Measurements from ENCODE around the gene TTC16.

Gene TTC16

DNA sequence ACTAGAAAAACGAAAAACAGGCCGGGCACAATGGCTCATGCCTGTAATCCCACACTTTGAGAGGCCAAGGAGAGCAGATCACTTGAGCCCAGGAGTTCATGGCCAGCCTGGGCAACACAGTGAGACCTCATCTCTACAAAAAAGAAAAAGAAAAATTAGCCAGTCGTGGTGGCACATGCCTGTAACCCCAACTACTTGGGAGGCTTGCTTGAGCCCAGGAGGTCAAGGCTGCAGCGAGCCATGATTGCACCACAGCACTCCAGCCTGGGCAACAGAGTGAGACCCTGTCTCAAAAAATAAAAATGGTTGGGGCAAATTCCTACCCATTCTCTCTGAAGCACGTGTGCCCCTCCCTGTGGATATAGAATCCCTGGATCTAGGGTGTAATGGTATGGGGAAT is 17.5 kb upstream of the TTC16 start:
- no peak for DNase-seq

DNA sequence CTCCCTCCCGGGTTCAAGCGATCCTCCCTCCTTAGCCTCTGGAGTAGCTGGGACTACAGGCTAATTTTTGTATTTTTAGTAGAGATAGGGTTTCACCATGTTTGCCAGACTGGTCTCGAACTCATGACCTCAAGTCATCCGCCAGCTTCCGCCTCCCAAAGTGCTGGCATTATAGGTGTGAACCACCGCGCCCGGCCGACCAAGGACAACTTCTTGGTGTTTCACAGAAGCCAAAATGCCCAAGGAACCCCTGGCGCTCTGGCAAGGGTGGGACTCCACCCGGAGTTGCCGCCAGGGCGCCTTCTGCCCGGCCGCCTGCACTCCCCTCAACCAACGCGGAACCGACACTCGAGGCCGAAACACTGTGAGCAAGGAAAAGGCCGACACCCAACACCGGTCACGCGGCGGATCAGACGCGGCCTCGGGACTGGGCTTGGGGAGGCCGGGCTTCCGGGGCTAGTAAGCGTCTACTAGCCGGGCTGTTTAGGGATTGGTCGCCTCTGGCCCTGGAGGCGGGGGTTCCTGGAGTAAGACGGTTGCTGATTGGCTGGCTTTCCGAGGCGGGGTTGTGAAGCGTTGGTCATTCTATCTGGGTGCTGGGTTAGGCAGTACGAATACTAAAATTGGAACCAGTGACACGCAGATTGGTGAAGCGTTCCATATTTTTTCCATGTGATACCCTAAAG is 16.8 kb upstream of the TTC16 start:
- peak; percentile 77 for DNase-seq

DNA sequence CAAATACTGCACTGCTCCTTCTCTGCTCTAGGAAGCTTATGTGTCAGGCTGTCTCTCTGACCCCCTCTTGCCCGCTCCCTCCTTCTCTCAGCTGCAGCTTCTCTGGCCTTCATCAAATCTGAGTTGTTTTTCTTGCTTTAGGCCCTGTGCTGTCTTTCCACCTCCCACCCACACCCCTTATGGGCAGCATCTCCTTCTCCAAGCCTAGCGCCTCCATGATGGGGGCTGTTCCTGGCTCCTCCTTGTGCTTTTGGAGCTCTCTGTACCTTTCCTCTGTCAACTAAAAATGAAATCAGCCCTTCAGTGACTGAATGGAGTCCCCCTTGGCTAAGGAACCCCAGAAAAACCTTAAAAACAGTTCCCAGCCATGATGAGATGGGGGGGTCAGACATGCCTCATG is 15.7 kb upstream of the TTC16 start:
- no peak for DNase-seq

DNA sequence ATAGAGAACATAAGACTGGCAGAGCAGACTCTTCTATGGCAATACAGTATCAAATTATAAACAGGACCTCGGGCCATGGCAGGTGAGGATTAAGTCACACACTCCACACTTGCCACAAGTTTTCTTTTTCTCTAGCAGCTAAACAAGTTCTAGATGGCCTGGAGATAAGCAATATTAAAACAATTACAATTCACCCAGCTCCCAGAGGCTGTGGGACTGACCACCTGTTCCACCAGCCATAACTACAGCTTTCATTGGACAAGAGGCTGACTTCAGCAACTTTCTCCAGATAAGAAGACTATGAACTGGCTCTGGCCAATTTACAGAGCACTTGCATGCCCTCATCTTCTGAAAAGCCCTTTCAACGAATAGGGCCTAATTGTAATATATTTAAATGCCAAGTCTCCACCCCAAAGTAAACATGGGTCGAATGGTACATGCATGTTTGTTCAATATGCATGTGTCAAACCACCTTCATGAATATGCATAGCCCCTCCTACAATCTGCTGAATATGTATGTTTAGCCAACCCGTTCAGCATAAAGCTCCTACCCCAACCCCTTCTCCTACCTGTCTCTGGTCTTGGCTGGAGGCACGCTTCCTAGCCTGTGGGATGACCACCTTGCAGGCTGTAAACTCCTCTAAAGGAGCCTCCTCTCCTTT is 15.2 kb upstream of the TTC16 start:
- DNase-seq: no peak

DNA sequence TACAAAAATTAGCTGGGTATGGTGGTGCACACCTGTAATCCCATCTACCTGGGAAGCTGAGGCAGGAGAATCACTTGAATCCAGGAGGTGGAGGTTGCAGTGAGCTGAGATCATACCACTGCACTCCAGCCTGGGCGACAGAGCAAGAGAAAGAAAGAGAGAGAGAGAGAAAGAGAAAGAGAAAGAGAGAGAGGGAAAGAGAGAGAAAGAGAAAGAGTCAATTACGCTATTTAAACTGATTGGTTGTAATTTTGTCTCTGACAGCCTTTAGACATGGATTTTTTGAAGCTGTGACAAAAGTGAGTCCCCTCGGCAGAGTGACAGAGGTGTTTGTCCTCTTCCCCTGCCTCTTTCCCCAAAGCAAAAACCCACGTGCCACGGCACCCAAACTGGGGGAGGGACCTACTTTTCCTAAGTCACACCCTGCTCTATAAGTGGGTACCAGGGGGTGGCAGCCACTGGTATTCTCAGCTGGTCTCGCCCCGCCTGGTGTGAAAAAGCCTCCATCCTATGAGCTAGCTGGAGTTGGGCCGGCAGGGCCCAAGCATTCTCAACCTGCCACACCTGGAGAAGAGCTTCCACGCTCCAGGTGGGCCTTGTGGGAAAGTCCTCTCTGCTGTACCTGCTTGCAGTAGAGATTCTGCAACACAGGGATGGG is 12.5 kb upstream of the TTC16 start:
- DNase-seq: no peak

DNA sequence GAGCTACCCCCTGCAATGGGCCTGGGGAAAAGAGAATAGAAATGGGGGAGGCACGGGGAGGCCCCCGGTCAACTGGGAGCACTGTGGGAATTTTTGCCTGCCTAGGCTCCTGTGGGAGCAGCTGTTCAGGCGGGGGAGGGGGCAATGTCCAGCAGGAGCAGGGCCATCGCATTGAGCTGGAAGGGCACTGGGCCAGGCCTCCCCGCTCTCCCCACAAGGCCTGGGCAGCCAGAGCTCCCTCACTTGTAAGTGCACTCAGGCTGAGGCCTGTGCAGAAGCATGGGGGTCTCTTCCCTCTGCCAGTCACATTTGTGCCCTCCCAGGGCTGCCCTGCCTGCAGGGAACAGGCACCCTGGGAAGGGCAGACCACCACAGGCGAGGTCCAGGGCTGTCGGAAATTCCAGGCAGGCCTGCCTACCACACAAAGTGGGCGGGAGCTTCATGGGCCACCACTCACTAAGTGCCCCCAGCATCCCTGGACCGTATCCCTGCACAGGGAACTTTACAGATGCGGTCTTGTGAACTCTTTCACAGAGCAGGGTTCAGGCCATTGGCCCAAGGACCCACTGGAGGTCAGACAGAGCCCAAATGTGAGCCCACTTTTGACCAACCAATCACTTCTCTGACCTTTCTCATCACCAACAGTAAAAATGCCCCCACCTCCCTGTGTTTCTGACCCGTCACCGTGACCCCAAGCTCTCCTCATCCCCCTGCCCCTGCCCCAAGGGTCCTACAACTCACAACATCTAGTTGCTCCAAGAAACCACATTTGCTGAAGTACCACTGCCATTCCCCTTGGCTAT is 10.1 kb upstream of the TTC16 start:
- DNase-seq: no peak

DNA sequence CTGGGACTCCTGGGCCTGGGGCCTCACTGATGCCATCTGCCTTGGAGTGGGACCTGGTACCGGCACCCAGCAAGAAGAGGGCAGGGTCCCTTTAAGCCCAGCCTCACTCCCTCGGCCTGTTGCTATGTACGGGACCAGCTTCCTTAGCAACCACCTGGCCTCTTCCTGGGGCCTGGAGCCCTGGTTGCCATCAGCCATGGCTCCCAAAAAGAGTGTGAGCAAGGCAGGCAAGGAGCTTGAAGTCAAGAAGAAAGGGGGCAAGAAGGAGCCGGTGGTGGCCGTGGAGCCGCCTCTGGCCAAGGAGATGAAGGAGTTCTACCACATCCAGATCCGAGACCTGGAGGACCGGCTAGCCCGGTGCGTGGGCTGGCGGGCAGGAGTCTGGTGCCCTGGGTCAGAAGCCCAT is 9.0 kb upstream of the TTC16 start, which contains the start of gene CFAP157:
CFAP157 (plus strand) TSS at position 153 of the 406 bp plus-strand sequence; CDS start at position 197, 44 bp downstream.
- DNase-seq: no peak

DNA sequence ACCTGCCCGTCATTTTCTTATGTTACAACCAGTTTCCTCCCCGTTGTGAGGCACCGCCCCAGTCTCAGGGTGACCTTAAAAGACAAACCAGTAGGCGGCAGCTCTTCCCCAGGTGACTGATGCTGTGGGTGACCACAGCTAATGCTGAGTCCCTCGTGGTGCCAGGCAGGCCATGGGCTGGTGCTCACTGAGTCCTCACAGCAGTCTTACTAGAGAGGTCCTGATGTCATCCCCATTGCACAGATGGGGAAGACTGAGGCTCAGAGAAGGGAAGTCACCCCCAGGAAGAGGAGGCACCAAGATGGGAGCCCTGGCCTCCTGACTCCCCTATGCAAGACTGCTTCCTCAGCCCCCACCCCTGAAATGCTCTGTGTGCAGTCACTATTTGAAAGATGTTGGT is 8.1 kb upstream of the TTC16 start:
- peak; percentile 40 for DNase-seq

DNA sequence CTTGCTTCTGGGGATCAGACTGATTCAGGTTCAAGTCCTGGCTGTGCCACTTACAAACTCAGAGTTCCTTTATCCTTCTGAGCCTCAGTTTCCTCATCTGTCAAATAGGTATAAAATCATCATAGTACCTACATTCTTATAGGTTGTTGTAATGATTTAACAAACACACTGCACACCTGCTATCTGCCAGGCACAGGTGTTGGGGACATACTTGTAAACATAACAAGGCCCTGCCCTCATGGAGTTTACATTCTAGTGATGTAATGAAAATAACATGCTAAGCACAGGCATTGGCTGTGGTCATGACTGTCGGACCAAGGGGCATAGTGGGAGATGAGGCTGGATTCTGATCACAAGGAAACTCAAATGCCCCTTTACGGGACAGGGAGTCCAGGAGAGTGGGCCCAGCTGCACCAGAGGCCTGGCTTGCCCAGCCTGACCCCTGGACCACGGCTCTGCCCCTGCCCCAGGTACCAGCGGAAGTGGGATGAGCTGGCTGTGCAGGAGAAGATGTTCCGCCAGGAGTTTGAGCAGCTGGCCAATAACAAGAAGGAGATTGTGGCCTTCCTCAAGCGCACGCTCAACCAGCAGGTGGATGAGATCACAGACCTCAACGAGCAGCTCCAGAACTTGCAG is 6.8 kb upstream of the TTC16 start:
- no peak for DNase-seq

DNA sequence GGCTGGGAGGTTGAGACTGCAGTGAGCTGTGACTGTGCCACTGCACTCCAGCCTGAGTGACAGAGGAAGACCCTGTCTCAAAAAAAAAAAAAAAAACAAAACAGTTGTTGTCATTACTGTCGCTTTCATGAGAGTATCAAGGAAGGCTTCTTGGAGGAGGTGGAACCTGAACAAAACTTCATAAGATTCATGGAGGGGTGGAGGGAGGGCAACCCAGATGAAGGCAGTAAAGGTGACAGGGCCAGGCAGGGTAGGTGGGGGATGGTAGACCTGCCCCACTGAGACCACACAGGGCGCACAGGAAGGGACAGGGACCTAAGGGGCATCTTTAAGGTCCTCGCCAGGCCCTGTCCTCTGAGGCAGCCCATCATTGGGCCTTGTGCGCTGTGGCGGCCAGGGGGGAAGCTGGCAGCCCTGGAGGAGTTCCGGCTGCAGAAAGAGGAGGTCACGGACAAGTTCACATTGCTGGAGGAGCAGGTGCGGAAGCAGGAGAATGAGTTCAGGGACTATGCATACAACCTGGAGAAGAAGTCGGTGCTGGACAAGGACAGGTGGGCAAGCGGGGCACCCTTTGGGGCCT is 5.6 kb upstream of the TTC16 start:
- DNase-seq: no peak

DNA sequence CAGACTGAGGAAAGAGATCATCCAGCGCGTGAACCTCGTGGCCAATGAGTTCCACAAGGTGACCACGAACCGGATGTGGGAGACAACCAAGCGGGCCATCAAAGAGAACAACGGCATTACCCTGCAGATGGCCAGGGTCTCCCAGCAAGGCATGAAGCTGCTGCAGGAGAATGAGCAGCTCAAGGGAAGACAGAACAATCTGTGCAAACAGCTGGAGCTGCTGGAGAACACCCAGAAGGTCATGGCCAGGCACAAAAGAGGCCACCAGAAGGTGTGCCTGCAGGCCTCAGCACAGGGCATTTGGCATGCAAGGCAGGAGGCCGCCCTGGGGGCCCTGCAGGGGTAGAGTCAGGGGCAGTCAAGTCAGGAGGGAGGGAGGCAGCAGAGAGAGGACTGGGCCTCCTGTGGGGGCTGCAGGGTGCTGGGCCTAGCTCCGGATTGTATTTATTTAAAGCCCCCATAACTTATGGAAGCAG is 4.6 kb upstream of the TTC16 start:
- DNase-seq: no peak

DNA sequence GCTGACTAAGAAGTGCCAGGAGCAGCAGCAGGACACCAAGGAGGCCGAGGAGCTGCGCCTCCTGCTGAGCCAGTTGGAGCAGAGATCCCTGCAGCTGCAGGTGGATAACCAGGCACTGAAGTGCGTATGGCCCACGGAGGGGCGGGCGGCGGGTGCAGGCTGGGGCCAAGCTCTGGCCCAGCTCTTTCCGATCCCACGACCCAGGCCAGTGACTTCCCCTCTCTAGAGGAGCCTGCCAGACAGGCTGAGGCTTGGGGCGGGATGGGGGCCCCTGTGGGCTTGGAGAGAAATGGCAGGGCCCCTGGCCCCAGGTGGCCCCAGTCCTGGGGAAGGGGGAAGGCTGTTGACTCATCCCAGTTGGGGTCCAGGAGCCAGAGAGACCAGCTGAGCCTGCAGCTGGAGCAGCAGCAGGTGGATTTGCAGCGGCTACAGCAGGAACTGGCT is 4.0 kb upstream of the TTC16 start:
- DNase-seq: no peak

DNA sequence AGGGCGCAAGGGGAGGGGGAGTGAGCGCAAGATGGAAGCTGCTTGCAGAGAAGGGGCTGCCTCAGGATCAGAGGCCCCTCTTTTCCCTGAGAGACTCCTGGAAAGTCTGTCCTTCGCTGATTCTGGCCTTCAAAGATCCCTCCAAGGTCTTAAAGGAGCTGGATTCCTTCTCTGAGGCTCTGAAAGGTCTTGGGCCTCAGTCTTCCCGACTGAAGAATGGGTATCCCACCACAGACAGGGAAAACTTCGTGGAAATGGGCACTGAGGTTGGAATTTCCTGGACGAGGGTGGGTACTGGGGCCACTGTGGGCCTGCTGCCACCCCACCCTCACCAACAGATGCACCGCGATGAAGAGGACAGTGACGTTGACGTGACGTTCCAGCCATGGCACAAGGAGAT is 3.5 kb upstream of the TTC16 start:
- DNase-seq: no peak

DNA sequence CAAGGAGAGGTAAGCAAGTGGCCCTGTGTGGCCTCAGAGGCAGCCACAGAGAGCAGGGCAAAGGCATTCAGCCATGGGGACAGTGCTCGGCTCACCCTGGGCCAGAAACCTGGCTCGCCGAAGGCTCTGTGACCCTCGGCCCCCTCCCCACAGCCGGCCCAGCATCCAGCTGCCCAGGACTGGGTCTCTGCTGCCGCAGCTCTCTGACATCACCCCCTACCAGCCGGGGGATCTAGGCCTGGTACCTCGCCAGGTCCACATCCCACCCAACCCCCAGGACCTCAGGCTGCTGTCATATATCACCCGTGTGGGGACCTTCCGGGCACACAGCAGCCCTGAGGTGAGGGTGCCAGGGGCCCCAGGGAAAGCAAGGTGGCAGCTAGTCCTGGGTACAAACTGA is 3.0 kb upstream of the TTC16 start:
- DNase-seq: no peak

DNA sequence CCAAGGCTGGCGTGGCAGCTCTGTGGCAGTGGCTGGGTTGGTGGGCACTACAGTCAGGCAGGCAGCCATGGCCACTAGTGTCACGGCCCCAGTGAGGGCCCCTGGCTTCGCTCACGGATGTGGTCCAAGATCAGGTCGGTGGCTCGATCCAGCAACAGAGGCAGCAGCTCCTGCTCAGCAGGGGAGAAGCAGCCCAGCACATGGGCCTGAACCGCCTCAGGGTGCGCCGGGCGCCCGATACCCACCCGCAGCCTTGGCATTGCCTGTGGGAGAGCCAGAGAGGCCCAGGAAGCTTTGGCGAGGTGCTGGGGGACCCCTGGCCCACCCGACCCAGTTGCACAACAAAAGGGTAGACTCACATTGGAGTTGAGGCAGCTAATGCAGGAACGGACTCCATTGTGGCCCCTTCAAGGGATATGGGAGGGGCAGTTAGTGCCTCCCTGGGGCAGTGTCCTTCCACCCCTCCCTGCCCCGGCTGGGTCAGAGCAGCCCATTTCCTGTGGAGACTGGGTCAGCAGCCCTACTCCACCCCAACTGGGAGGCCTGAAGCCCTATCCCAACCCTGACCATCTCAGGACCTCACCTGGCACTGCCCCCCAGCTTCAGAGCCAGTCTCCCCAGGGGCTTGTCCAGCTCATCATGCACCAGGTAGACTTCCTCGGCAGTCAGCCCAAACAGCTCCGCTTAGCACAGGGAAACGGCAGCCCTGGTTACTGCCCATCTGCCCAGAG is 1.7 kb upstream of the TTC16 start:
- no peak for DNase-seq

DNA sequence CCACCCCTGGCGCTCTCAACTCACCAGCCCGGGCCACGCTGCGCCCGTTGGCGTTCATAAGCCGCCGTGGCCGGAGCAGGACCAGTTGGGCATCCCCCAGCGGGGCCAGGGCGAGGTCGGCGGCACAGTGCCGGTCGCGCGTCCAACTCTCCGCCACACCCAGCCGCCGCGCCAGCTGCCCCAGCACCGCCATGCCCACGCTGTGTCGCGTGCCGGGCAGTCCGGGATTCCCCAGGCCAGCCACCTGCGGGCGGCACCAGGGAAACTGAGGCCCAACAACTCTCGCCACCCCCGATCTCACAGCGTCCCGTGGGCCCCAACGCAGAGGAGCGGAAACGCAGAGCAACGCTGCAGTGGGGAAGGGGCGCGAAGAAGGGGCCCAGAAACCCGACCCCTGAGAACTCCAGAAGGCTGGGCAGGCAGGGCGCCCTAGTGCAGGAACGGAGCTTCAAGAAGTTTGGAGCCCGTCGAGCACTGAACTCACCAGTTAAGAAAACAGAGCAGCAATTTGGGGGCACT is 869 bp upstream of the TTC16 start:
- no peak for DNase-seq

DNA sequence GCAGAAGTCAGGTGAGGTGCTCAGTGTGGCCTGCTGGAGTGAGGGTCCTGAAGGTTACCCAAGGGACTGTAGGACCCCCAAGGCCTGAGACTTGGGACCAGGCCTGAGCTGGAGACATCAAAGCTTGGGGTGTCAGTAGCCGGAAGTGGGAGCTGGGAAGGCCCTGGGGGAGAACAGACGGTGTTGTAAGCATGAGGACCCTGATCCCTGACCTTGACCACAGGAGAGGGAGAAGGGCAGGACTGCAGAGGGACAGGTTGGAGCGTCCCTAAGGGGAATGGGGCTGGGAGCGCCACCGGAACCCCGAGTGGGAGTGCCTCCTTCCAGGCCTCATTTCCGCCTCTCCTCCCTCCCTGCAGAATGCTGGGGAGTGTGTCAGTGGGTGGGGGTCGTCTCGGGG is 533 bp downstream of the TTC16 start:
- no peak for DNase-seq

DNA sequence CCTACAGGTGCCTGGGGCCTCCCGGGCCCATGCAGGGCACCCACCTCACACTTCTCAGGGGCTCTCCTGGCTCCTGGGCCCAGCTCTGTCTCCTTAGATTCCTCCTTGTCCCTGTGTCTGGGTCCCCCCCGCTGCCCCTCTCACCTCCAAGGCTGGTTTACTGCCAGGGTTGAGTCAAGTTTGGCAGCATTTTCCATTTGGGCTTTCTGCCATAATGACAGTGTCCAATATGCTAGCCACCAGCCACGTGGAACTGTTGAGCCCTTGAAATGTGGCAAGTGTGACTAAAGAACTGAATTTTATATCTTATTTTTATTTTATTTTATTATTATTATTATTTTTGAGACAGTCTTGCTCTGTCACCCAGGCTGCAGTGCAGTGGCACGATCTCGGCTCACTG is 1.9 kb downstream of the TTC16 start:
- DNase-seq: no peak

DNA sequence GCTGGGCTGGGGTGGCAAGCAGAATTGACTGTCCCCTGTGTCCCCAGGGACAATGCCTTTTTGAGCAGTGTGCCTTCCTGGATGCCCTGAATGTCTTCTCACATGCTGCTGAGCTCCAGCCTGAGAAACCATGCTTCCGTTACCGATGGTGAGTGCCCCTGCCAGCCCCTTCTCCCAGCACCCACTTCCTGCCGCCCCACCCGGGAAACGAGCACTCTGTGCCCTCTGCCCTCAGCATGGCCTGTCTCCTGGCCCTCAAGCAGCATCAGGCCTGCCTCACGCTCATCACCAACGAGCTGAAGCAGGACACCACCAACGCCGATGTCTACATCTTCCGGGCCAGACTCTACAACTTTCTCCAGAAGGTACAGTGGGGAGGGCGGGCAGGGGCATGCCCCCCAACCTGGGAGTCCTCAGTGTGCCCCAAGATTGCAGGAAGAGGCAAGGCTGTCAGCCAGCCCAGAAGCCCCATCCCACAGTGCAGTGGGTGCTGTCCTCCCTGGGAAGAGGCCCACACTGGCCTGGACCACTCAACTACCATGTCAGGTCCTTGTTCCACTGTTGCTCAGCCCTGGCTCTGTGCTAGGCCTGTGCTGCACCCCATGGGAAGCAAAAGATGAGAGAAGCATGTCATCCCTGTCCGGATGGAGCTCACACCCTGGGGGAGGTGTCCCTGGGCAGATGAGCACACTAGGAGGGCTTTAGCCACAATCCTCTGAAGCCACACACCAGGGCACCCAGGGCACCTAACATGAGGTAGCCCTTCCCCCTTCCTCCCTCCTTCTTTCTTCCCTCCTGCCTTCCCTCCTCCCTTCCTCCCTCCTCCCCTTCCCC is 4.4 kb downstream of the TTC16 start:
- no peak for DNase-seq

DNA sequence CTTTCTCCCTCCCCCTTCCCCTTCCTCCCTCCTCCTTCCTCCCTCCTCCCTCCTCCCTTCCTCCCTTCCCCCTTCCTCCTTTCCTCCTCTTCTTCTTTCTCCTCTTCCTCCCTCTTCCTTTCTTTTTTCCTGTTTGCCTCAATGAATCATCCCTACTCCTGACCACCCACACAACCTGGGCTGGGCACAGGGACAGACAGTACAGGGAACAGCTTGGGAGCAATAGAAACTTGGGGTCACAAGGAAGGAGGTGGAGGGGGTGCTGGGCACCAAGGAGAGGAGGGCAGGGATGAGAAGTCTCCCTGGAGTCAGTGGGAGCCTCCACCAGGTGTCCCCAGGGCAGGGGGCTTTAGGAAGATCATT is 5.0 kb downstream of the TTC16 start:
- no peak for DNase-seq
